A549 (cell line): ENCODE measurements around the gene DHX30. TPM values are rescaled to one million over a fixed set of nuclear protein-coding genes. Genes with fewer than 3 reads are reported as not detected.

Source experiments
- ATAC-seq, 2 experiments: fragments of 200-7000 bp in 1 of 2; fragments of >200 bp in 1 of 2; cut with Nextera tagmentation in 1 of 2; cut with Tn5 transposase in 1 of 2; 3 replicates each; pipeline versions ENCODE4 v1.8.0 to v1.9.1; 2018 to 2020; ENCODE audit warnings: mild to moderate bottlenecking in 1 of 2, moderate library complexity in 1 of 2
- CTCF ChIA-PET: fragments of 300-600 bp; sonication (Branson Sonifier 250); formaldehyde crosslinking; extraction: SDS; loops from one replicate; lab custom pipeline; 2021; ENCODE audit warnings: antibody characterized with exemption, inconsistent platforms; lab: Yijun Ruan, JAX
- POLR2A ChIA-PET: fragments of 350-600 bp; formaldehyde crosslinking; extraction: SDS; loops from one replicate; lab custom pipeline; 2021; ENCODE audit warnings: antibody characterized with exemption, inconsistent platforms; lab: Yijun Ruan, JAX
- DNase-seq, 2 experiments: peaks; one replicate each; pipeline versions ENCODE4 v3.0.0 to v3.0.0-alpha.2; 2011 to 2016; ENCODE audit warnings: low read depth in 1 of 2, low spot score in 1 of 2
- FAIRE-seq: peaks from 2 replicates; lab custom pipeline; 2011; peaks lifted over from hg19 to GRCh38; lab: Jason Lieb, UNC
- H3K27ac ChIP-seq, 2 experiments: fragments of >200 bp; sonication (Bioruptor Twin); formaldehyde crosslinking; 3 replicates each; pipeline ENCODE4 v1.5.1; 2016 to 2017
- H3K4me1 ChIP-seq: fragments of >200 bp; sonication (Bioruptor Twin); formaldehyde crosslinking; 3 replicates; pipeline ENCODE4 v1.6.1; 2016
- H3K4me2 ChIP-seq: fragments of >200 bp; sonication (Bioruptor Twin); formaldehyde crosslinking; 3 replicates; pipeline ENCODE4 v1.6.1; 2016
- H3K4me3 ChIP-seq: fragments of >200 bp; sonication (Bioruptor Twin); formaldehyde crosslinking; 3 replicates; pipeline ENCODE4 v1.5.1; 2016
- H3K9me3 ChIP-seq: fragments of >200 bp; sonication (Bioruptor Twin); formaldehyde crosslinking; 3 replicates; pipeline ENCODE4 v1.6.1; 2016
- CHD4 ChIP-seq: fragments of 200-600 bp; sonication (generic); IDR thresholded peaks from 2 replicates; pipeline ENCODE4 v1.6.1; 2016; ENCODE audit warnings: antibody characterized with exemption, mild to moderate bottlenecking, borderline replicate concordance
- CTCF ChIP-seq: fragments of >200 bp; sonication (Bioruptor Twin); formaldehyde crosslinking; IDR thresholded peaks from 3 replicates; pipeline ENCODE4 v1.5.1; 2016
- E2F6 ChIP-seq: IDR thresholded peaks from 2 replicates; pipeline ENCODE4 v1.6.1; 2012; ENCODE audit warnings: low read depth, borderline replicate concordance
- ELK1 ChIP-seq: fragments of 150-350 bp; IDR thresholded peaks from 2 replicates; pipeline ENCODE4 v1.6.1; 2014; ENCODE audit warnings: low read depth, mild to moderate bottlenecking, low read length
- ESRRA ChIP-seq: fragments of 150-350 bp; IDR thresholded peaks from 2 replicates; pipeline ENCODE4 v1.6.1; 2014; ENCODE audit warnings: mild to moderate bottlenecking, low read length, borderline replicate concordance
- FOSB ChIP-seq: fragments of 250-450 bp; sonication (Bioruptor Pico); IDR thresholded peaks from 2 replicates; pipeline ENCODE4 v1.5.0; 2020; ENCODE audit warnings: mild to moderate bottlenecking, moderate library complexity
- FOSL2 ChIP-seq, 2 experiments: fragments of 450-650 bp in 1 of 2; fragments of >200 bp in 1 of 2; sonication (Bioruptor Twin) in 1 of 2; formaldehyde crosslinking; IDR thresholded peaks; 2 replicates each; pipeline versions ENCODE4 v1.5.0 to v1.6.1; 2016 to 2020; ENCODE audit warnings: mild to moderate bottlenecking in 1 of 2, moderate library complexity in 1 of 2
- FOXS1 ChIP-seq: fragments of 250-450 bp; sonication (Bioruptor Pico); IDR thresholded peaks from 2 replicates; pipeline ENCODE4 v1.5.0; 2020; ENCODE audit warnings: mild to moderate bottlenecking, moderate library complexity
- GATA3 ChIP-seq: IDR thresholded peaks from 2 replicates; pipeline ENCODE4 v1.6.1; 2012; ENCODE audit warnings: borderline replicate concordance
- HEYL ChIP-seq: fragments of 250-450 bp; sonication (Bioruptor Pico); IDR thresholded peaks from 2 replicates; pipeline ENCODE4 v1.8.0; 2021; ENCODE audit warnings: mild to moderate bottlenecking, moderate library complexity
- HOXA7 ChIP-seq: fragments of 250-450 bp; sonication (Bioruptor Pico); IDR thresholded peaks from 2 replicates; pipeline ENCODE4 v1.5.0; 2020; ENCODE audit warnings: mild to moderate bottlenecking, moderate library complexity
- HOXB5 ChIP-seq: fragments of 250-450 bp; sonication (Bioruptor Pico); IDR thresholded peaks from 2 replicates; pipeline ENCODE4 v1.5.0; 2020; ENCODE audit warnings: mild to moderate bottlenecking, moderate library complexity
- JUN ChIP-seq, 2 experiments: fragments of >200 bp; sonication (Bioruptor Twin); formaldehyde crosslinking; IDR thresholded peaks; 2 replicates in 1 of 2; 3 replicates in 1 of 2; pipeline ENCODE4 v1.6.1; 2016 to 2017
- JUNB ChIP-seq: fragments of >200 bp; sonication (Bioruptor Twin); formaldehyde crosslinking; IDR thresholded peaks from 2 replicates; pipeline ENCODE4 v1.6.1; 2016
- KDM1A ChIP-seq: fragments of 200-600 bp; sonication (generic); IDR thresholded peaks from 2 replicates; pipeline ENCODE4 v1.6.1; 2016; ENCODE audit warnings: low read depth, mild to moderate bottlenecking
- KDM5A ChIP-seq: fragments of 200-600 bp; sonication (generic); IDR thresholded peaks from 2 replicates; pipeline ENCODE4 v1.6.1; 2016; ENCODE audit warnings: antibody characterized with exemption, mild to moderate bottlenecking
- NFE2L2 ChIP-seq: fragments of 150-350 bp; conservative IDR thresholded peaks from 2 replicates; pipeline ENCODE4 v1.6.1; 2014; ENCODE audit warnings: low read length
- NPAS2 ChIP-seq: fragments of 250-450 bp; sonication (Bioruptor Pico); IDR thresholded peaks from 2 replicates; pipeline ENCODE4 v1.8.0; 2022; ENCODE audit warnings: mild to moderate bottlenecking, moderate library complexity, borderline replicate concordance
- PBX3 ChIP-seq: IDR thresholded peaks from 2 replicates; pipeline ENCODE4 v1.6.1; 2012
- PHF8 ChIP-seq: fragments of 200-600 bp; sonication (generic); IDR thresholded peaks from 2 replicates; pipeline ENCODE4 v1.6.1; 2016; ENCODE audit warnings: low read depth, mild to moderate bottlenecking, antibody characterized with exemption, moderate library complexity, borderline replicate concordance
- POLR2A ChIP-seq: IDR thresholded peaks from 2 replicates; pipeline ENCODE4 v1.6.1; 2012; ENCODE audit warnings: mild to moderate bottlenecking, low read length
- POLR2AphosphoS2 ChIP-seq: conservative IDR thresholded peaks from 2 replicates; pipeline ENCODE4 v1.6.1; 2012; ENCODE audit warnings: low read length, improper control_type of control experiment, inconsistent platforms
- RAD21 ChIP-seq, 2 experiments: fragments of >200 bp in 1 of 2; sonication (Bioruptor Twin) in 1 of 2; formaldehyde crosslinking in 1 of 2; IDR thresholded peaks in 1 of 2; conservative IDR thresholded peaks in 1 of 2; 2 replicates in 1 of 2; 3 replicates in 1 of 2; pipeline ENCODE4 v1.6.1; 2012 to 2018; ENCODE audit warnings: inconsistent platforms in 1 of 2
- RNF2 ChIP-seq: fragments of 200-600 bp; sonication (generic); IDR thresholded peaks from 2 replicates; pipeline ENCODE4 v1.6.1; 2016; ENCODE audit warnings: low read depth, mild to moderate bottlenecking, antibody characterized with exemption, moderate library complexity, borderline replicate concordance
- SMC3 ChIP-seq: fragments of >200 bp; sonication (Bioruptor Twin); formaldehyde crosslinking; IDR thresholded peaks from 3 replicates; pipeline ENCODE4 v1.6.1; 2018; ENCODE audit warnings: inconsistent platforms
- SREBF2 ChIP-seq: fragments of 450-650 bp; IDR thresholded peaks from 2 replicates; pipeline ENCODE4 v1.6.1; 2014; ENCODE audit warnings: mild to moderate bottlenecking, moderate library complexity
- TFCP2L1 ChIP-seq: fragments of 250-450 bp; sonication (Bioruptor Pico); IDR thresholded peaks from 2 replicates; pipeline ENCODE4 v1.5.0; 2021; ENCODE audit warnings: mild to moderate bottlenecking
- ZC3H11A ChIP-seq: fragments of 450-650 bp; IDR thresholded peaks from 2 replicates; pipeline ENCODE4 v1.6.1; 2014; ENCODE audit warnings: antibody characterized with exemption, mild to moderate bottlenecking
- WGBS: methylation state at CpG from one replicate; pipeline ENCODE4 v1.1.6; 2017; ENCODE audit errors: missing lambda C conversion rate; 5-methylcytosine and 5-hydroxymethylcytosine counted together
- polyA plus RNA-seq, 4 experiments: library from polyadenylated mRNA; depleted of rRNA in 3 of 4; stranded (reverse); fragments of >200 nt; fragmentation: RNase III in 1 of 4; extraction: RNeasy Plus Mini Kit Qiagen cat#74134 plus additional on column Dnase treatment in 1 of 4; gene quantifications; 2 replicates in 3 of 4; 3 replicates in 1 of 4; pipeline ENCODE4 v1.2.3, GENCODE V29; 2011 to 2017

The DHX30 gene
- polyA plus RNA-seq, 2 of the 4 experiments (the other 2 are of a cell fraction) = 40.5 to 44.6 TPM

GRCh38 chr3:47848599-47849117, 45.7 kb downstream of the DHX30 start:
- CTCF ChIA-PET = interaction anchor here (1.6 to 3.3 kb wide), 2 partner anchors 12 to 141 kb away, joined by 6 to 17 read pairs; no protein-coding TSS in a partner anchor
- H3K4me3 ChIP-seq = no peak overlapping the region
- peak in 1 of 2 experiments; percentile 1; a peak in 1 of 6 replicates for ATAC-seq
- no peak for DNase-seq
- H3K4me1 ChIP-seq = no peaks in the 10 kb centered on the region
- no peaks in the 10 kb centered on the region for H3K9me3 ChIP-seq
- no peak for FAIRE-seq
- WGBS = 81% methylated on average over 11 of the region's 23 CpGs
- TF ChIP-seq KDM1A (no peak), JUN (IDR thresholded peaks at IDR 0.05) (no peak), PHF8 (no peak), KDM5A (no peak), NPAS2 (CRISPR knock-in tag) (no peak), CTCF (no peak), FOSB (no peak), SREBF2 (no peak), PBX3 (no peak)
- H3K27ac ChIP-seq = no peak overlapping the region
- no peak overlapping the region for H3K4me2 ChIP-seq
- POLR2A ChIA-PET = no interaction called here

- Histone ChIP-seq H3K4me1 (no peaks in the 10 kb centered on the region), H3K4me3 (no peak overlapping the region), H3K9me3 (no peaks in the 10 kb centered on the region), H3K27ac (no peak overlapping the region), H3K4me2 (no peak overlapping the region)
- POLR2A ChIA-PET = no interaction called here
- FAIRE-seq (no peak), DNase-seq (no peak), ATAC-seq (peak in 1 of 2 experiments; percentile 2; a peak in 2 of 6 replicates)
- TF ChIP-seq TFCP2L1 (no peak), ESRRA (no peak), NFE2L2 (no peak), POLR2A (no peak), FOXS1 (CRISPR knock-in tag) (no peak), HEYL (no peak), ZC3H11A (no peak), FOSL2 (IDR thresholded peaks at IDR 0.05) (no peak), FOSL2 (CRISPR knock-in tag; IDR thresholded peaks at IDR 0.05) (no peak), RAD21 (conservative IDR thresholded peaks at IDR 0.05 in 1 of 2, IDR thresholded peaks at IDR 0.05 in 1 of 2) (no peak), POLR2AphosphoS2 (no peak), HOXA7 (no peak), ELK1 (no peak), HOXB5 (CRISPR knock-in tag) (no peak), CHD4 (no peak), SMC3 (no peak), JUNB (no peak), PHF8 (no peak), E2F6 (no peak), GATA3 (no peak), RNF2 (no peak)
- CTCF ChIA-PET = interaction anchor here (1.0 to 3.3 kb wide), 6 partner anchors 10 to 303 kb away, joined by 3 to 17 read pairs (median 6); no protein-coding TSS in a partner anchor
- WGBS = 92% methylated on average over 12 of the region's 14 CpGs
These were observed 46.3 kb downstream of the DHX30 start for GRCh38 chr3:47849186-47849698.
